SK-N-SH (cell line): ENCODE data around the gene RHOJ. TPM values are rescaled to one million over a fixed set of nuclear protein-coding genes. Genes with fewer than 3 reads are reported as not detected.

Experiments used
- CTCF ChIA-PET: fragments of 300-600, 350-600 bp; formaldehyde crosslinking; extraction: SDS; loops from one replicate; lab custom pipeline; 2021; lab: Yijun Ruan, JAX
- POLR2A ChIA-PET: fragments of 350-600 bp; sonication (Branson Sonifier 250); formaldehyde crosslinking; extraction: SDS; loops from one replicate; lab custom pipeline; 2020; ENCODE audit warnings: antibody characterized with exemption, inconsistent platforms; lab: Yijun Ruan, JAX
- DNase-seq: peaks from one replicate; pipeline ENCODE4 v3.0.0; 2012
- H2AFZ ChIP-seq: fragments of 200-600 bp; sonication (generic); 2 replicates; pipeline ENCODE4 v1.8.1; 2016; ENCODE audit warnings: antibody characterized with exemption, mild to moderate bottlenecking, low read depth
- H3F3A ChIP-seq: fragments of 200-600 bp; sonication (generic); replicated peaks from 2 replicates; pipeline ENCODE3; 2016; ENCODE audit warnings: antibody characterized with exemption, mild to moderate bottlenecking; ENCODE audit not compliant: insufficient read depth
- H3K27ac ChIP-seq, 2 experiments: fragments of 200-500 bp in 1 of 2; fragments of 200-600 bp in 1 of 2; sonication (Bioruptor generic) in 1 of 2; sonication (generic), shearing (Covaris generic) in 1 of 2; 2 replicates each; pipeline versions ENCODE4 v1.5.1 to v1.6.1; 2014 to 2016; ENCODE audit warnings: low read depth in 2 of 2, inconsistent platforms in 1 of 2, low read length in 1 of 2, mild to moderate bottlenecking in 1 of 2, mixed read lengths in 1 of 2
- H3K27me3 ChIP-seq: fragments of 200-600 bp; sonication (generic), shearing (Covaris generic); 2 replicates; pipeline ENCODE4 v1.6.1; 2016; ENCODE audit warnings: mixed run types; ENCODE audit not compliant: insufficient read depth
- H3K36me3 ChIP-seq, 2 experiments: fragments of 200-500 bp in 1 of 2; fragments of 200-600 bp in 1 of 2; sonication (Bioruptor generic) in 1 of 2; sonication (generic) in 1 of 2; replicated peaks in 1 of 2; 2 replicates each; pipeline versions ENCODE3 to v1.5.1; 2014 to 2016; ENCODE audit warnings: low read length in 1 of 2, mild to moderate bottlenecking in 1 of 2; ENCODE audit not compliant: insufficient read depth in 2 of 2, control insufficient read depth in 1 of 2
- H3K4me1 ChIP-seq, 2 experiments: fragments of 200-500 bp in 1 of 2; fragments of 200-600 bp in 1 of 2; sonication (Bioruptor generic) in 1 of 2; sonication (generic), shearing (Covaris generic) in 1 of 2; 2 replicates each; pipeline versions ENCODE4 v1.5.1 to v1.6.1; 2014 to 2016; ENCODE audit warnings: low read depth in 1 of 2, low read length in 1 of 2, mixed run types in 1 of 2; ENCODE audit not compliant: insufficient read depth in 2 of 2, control insufficient read depth in 1 of 2
- H3K4me2 ChIP-seq: fragments of 200-600 bp; sonication (generic), shearing (Covaris generic); 2 replicates; pipeline ENCODE4 v1.6.1; 2017; ENCODE audit warnings: mixed run types
- H3K4me3 ChIP-seq, 2 experiments: fragments of 200-500 bp in 1 of 2; fragments of 200-600 bp in 1 of 2; sonication (Bioruptor generic) in 1 of 2; sonication (generic), shearing (Covaris generic) in 1 of 2; 2 replicates each; pipeline versions ENCODE4 v1.5.1 to v1.8.1; 2014 to 2016; ENCODE audit warnings: low read depth in 2 of 2, inconsistent platforms in 1 of 2, low read length in 1 of 2, mild to moderate bottlenecking in 1 of 2, mixed read lengths in 1 of 2, moderate library complexity in 1 of 2
- H3K79me2 ChIP-seq: fragments of 200-600 bp; sonication (generic); 2 replicates; pipeline ENCODE4 v1.8.1; 2017; ENCODE audit warnings: mild to moderate bottlenecking; ENCODE audit not compliant: insufficient read depth
- H3K9ac ChIP-seq: fragments of 200-600 bp; sonication (generic); 2 replicates; pipeline ENCODE4 v1.6.1; 2017; ENCODE audit warnings: mixed run types
- H3K9me2 ChIP-seq: fragments of 200-600 bp; sonication (generic); 2 replicates; pipeline ENCODE4 v1.6.1; 2017; ENCODE audit warnings: mixed run types
- H3K9me3 ChIP-seq: fragments of 200-600 bp; sonication (generic); 2 replicates; pipeline ENCODE4 v1.6.1; 2017; ENCODE audit warnings: mixed run types, mild to moderate bottlenecking, moderate library complexity
- H4K20me1 ChIP-seq: fragments of 200-600 bp; sonication (generic); 2 replicates; pipeline ENCODE4 v1.6.1; 2017; ENCODE audit warnings: mild to moderate bottlenecking, mixed run types; ENCODE audit not compliant: insufficient read depth
- ELF1 ChIP-seq: IDR thresholded peaks from 2 replicates; pipeline ENCODE4 v1.4.0; 2012
- FOXJ3 ChIP-seq: sonication (generic); formaldehyde crosslinking; IDR thresholded peaks from 2 replicates; pipeline ENCODE4 v1.5.1; 2020; ENCODE audit warnings: mild to moderate bottlenecking, missing genetic modification reagents
- GABPA ChIP-seq: IDR thresholded peaks from 2 replicates; pipeline ENCODE4 v1.4.0; 2012; ENCODE audit warnings: low read depth, mild to moderate bottlenecking
- NFIC ChIP-seq: IDR thresholded peaks from 2 replicates; pipeline ENCODE4 v1.4.0; 2012; ENCODE audit warnings: borderline replicate concordance
- NRF1 ChIP-seq: IDR thresholded peaks from 2 replicates; pipeline ENCODE4 v1.6.1; 2012; ENCODE audit warnings: low read depth, mild to moderate bottlenecking, low read length
- POLR2AphosphoS5 ChIP-seq: IDR thresholded peaks from 2 replicates; pipeline ENCODE4 v1.6.1; 2012; ENCODE audit warnings: low read depth, low read length
- RAD21 ChIP-seq: IDR thresholded peaks from 2 replicates; pipeline ENCODE4 v1.6.1; 2012; ENCODE audit warnings: mild to moderate bottlenecking, low read length
- RCOR1 ChIP-seq: fragments of 150-350 bp; IDR thresholded peaks from 2 replicates; pipeline ENCODE4 v1.6.1; 2017; ENCODE audit warnings: antibody characterized with exemption, low read length
- RXRA ChIP-seq: IDR thresholded peaks from 2 replicates; pipeline ENCODE4 v1.4.0; 2012; ENCODE audit warnings: low read depth, mild to moderate bottlenecking, borderline replicate concordance
- SIN3A ChIP-seq: IDR thresholded peaks from 2 replicates; pipeline ENCODE4 v1.6.1; 2012; ENCODE audit warnings: low read depth, mild to moderate bottlenecking, low read length, moderate library complexity, borderline replicate concordance
- TAF1 ChIP-seq: IDR thresholded peaks from 2 replicates; pipeline ENCODE4 v1.6.1; 2012; ENCODE audit warnings: low read depth, mild to moderate bottlenecking, low read length, moderate library complexity, borderline replicate concordance
- WGBS: methylation state at CpG from one replicate; pipeline ENCODE4 v1.1.6; 2017; ENCODE audit warnings: low lambda C conversion rate; 5-methylcytosine and 5-hydroxymethylcytosine counted together
- polyA plus RNA-seq, 3 experiments: library from polyadenylated mRNA; depleted of rRNA; stranded (reverse); fragments of >200 nt; gene quantifications; 2 replicates each; pipeline ENCODE4 v1.2.3, GENCODE V29; 2012
- TF ChIP-seq, protein P1 (sequence below): fragments of 150-350 bp; IDR thresholded peaks from 2 replicates; pipeline ENCODE4 v1.6.1; 2016; ENCODE audit warnings: mild to moderate bottlenecking, low read depth, low read length
- TF ChIP-seq, protein P2 (sequence below): fragments of 200-600 bp; sonication (generic); IDR thresholded peaks from 2 replicates; pipeline ENCODE4 v1.6.1; 2017; ENCODE audit warnings: antibody characterized with exemption, mild to moderate bottlenecking, moderate library complexity
- TF ChIP-seq, protein P3 (sequence below): IDR thresholded peaks from 2 replicates; pipeline ENCODE4 v1.4.0; 2012; ENCODE audit warnings: low read depth
- TF ChIP-seq, protein P4 (sequence below): IDR thresholded peaks from 2 replicates; pipeline ENCODE4 v1.6.1; 2012; ENCODE audit warnings: mild to moderate bottlenecking, low read depth, low read length, moderate library complexity

Gene RHOJ
- polyA plus RNA-seq, 1 of the 3 experiments (the other 2 are of a cell fraction) = 12.1 TPM

DNA sequence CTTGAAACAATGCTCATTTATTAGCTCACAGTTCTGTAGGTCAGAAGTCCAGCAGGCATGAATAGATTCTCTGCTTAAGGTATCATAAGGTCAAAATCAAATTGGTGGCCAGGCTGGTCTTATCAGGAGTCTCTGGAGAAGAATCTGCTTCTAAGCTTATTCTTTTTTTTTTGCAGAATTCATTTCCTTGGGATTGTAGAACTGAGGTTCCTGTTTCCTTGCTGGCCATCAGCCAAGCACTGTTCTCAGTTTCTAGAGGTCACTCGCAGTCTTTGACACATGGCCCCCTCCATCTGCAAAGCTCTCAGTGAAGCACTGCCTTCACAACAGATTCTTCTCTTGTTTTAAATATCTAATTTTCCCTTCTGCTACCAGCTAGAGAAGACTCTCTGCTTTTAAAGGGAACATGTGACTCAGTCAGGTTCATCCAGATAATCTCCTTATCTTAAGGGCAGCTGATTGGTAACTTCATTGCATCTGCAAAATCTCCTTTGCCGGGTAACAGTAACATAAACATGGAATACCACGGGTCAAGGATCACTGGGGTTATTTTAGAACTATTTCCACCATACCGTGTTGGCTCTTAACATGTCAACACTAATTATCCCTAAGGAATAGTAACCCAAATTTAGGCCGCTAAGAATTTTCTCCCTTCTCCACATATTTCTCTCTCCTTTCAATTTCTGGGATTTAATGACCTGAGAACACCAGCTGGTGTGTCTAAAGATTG is 25.3 kb downstream of the RHOJ start:
- no peak overlapping the region for H3K4me3 ChIP-seq
- no peak for TF ChIP-seq NFIC
- TF ChIP-seq GABPA = no peak
- TF ChIP-seq RCOR1 = no peak
- no peak for TF ChIP-seq TAF1
- TF ChIP-seq, protein P1, sequence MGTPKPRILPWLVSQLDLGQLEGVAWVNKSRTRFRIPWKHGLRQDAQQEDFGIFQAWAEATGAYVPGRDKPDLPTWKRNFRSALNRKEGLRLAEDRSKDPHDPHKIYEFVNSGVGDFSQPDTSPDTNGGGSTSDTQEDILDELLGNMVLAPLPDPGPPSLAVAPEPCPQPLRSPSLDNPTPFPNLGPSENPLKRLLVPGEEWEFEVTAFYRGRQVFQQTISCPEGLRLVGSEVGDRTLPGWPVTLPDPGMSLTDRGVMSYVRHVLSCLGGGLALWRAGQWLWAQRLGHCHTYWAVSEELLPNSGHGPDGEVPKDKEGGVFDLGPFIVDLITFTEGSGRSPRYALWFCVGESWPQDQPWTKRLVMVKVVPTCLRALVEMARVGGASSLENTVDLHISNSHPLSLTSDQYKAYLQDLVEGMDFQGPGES = no peak
- TF ChIP-seq, protein P2, sequence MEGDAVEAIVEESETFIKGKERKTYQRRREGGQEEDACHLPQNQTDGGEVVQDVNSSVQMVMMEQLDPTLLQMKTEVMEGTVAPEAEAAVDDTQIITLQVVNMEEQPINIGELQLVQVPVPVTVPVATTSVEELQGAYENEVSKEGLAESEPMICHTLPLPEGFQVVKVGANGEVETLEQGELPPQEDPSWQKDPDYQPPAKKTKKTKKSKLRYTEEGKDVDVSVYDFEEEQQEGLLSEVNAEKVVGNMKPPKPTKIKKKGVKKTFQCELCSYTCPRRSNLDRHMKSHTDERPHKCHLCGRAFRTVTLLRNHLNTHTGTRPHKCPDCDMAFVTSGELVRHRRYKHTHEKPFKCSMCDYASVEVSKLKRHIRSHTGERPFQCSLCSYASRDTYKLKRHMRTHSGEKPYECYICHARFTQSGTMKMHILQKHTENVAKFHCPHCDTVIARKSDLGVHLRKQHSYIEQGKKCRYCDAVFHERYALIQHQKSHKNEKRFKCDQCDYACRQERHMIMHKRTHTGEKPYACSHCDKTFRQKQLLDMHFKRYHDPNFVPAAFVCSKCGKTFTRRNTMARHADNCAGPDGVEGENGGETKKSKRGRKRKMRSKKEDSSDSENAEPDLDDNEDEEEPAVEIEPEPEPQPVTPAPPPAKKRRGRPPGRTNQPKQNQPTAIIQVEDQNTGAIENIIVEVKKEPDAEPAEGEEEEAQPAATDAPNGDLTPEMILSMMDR = no peak
- no peak for TF ChIP-seq FOXJ3 (CRISPR knock-in tag)
- TF ChIP-seq RAD21 = no peak
- H3K9ac ChIP-seq = no peak overlapping the region
- no peak overlapping the region for H3K4me2 ChIP-seq
- H3K9me3 ChIP-seq = no peaks in the 10 kb centered on the region
- no peaks in the 10 kb centered on the region; a peak in 1 of 4 replicates for H3K4me1 ChIP-seq
- no peaks in the 10 kb centered on the region for H3F3A ChIP-seq
- H3K9me2 ChIP-seq = no peaks in the 10 kb centered on the region
- H4K20me1 ChIP-seq = no peaks in the 10 kb centered on the region
- H3K79me2 ChIP-seq = no peaks in the 10 kb centered on the region; the same call in 1 of the 2 replicates
- no peak for DNase-seq
- POLR2A ChIA-PET = no interaction called here
- no peak overlapping the region for H3K27ac ChIP-seq
- H2AFZ ChIP-seq = no peak overlapping the region
- WGBS = 7% methylated on average over 5 of the region's 5 CpGs
- no peaks in the 10 kb centered on the region for H3K36me3 ChIP-seq
- no peaks in the 10 kb centered on the region for H3K27me3 ChIP-seq
- CTCF ChIA-PET = no interaction called here

DNA sequence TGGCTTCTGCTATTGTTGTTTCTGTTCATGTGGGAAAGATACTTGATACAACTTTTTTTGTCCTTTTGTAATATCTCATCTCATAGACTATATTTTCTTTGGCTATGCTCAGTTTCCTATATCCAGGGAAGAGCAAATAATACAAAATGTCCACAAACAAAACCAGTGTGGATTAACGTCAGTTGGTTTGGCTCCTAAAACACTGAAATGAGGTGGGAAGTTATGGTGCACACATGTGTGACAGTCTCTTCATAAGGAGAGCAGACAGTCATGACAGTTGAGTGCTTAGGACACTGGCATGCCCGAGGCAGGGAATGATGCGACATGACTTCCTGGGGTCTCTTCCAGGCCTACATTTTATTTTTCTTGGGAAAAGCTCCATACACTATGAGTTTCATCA is 27.5 kb downstream of the RHOJ start:
- no peaks in the 10 kb centered on the region for H3K36me3 ChIP-seq
- H3K9me3 ChIP-seq = no peaks in the 10 kb centered on the region
- no peaks in the 10 kb centered on the region for H3K27me3 ChIP-seq
- H3K79me2 ChIP-seq = no peaks in the 10 kb centered on the region; the same call in 1 of the 2 replicates
- TF ChIP-seq, protein P2 = no peak
- TF ChIP-seq NRF1 (no peak), SIN3A (no peak), RXRA (no peak), ELF1 (no peak), POLR2AphosphoS5 (no peak)
- TF ChIP-seq, protein P3, sequence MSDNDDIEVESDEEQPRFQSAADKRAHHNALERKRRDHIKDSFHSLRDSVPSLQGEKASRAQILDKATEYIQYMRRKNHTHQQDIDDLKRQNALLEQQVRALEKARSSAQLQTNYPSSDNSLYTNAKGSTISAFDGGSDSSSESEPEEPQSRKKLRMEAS = no peak
- TF ChIP-seq, protein P4, sequence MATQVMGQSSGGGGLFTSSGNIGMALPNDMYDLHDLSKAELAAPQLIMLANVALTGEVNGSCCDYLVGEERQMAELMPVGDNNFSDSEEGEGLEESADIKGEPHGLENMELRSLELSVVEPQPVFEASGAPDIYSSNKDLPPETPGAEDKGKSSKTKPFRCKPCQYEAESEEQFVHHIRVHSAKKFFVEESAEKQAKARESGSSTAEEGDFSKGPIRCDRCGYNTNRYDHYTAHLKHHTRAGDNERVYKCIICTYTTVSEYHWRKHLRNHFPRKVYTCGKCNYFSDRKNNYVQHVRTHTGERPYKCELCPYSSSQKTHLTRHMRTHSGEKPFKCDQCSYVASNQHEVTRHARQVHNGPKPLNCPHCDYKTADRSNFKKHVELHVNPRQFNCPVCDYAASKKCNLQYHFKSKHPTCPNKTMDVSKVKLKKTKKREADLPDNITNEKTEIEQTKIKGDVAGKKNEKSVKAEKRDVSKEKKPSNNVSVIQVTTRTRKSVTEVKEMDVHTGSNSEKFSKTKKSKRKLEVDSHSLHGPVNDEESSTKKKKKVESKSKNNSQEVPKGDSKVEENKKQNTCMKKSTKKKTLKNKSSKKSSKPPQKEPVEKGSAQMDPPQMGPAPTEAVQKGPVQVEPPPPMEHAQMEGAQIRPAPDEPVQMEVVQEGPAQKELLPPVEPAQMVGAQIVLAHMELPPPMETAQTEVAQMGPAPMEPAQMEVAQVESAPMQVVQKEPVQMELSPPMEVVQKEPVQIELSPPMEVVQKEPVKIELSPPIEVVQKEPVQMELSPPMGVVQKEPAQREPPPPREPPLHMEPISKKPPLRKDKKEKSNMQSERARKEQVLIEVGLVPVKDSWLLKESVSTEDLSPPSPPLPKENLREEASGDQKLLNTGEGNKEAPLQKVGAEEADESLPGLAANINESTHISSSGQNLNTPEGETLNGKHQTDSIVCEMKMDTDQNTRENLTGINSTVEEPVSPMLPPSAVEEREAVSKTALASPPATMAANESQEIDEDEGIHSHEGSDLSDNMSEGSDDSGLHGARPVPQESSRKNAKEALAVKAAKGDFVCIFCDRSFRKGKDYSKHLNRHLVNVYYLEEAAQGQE = no peak
- TF ChIP-seq, all 33 proteins: peak for 0
- H3K4me3 ChIP-seq = no peak overlapping the region
- WGBS = 25% methylated on average over 3 of the region's 3 CpGs
- H2AFZ ChIP-seq = no peak overlapping the region
- DNase-seq = no peak
- no peaks in the 10 kb centered on the region for H4K20me1 ChIP-seq
- H3K4me1 ChIP-seq = no peaks in the 10 kb centered on the region; a peak in 1 of 4 replicates
- H3F3A ChIP-seq = no peaks in the 10 kb centered on the region
- CTCF ChIA-PET = no interaction called here
- H3K27ac ChIP-seq = no peak overlapping the region
- no peak overlapping the region for H3K9ac ChIP-seq
- POLR2A ChIA-PET = no interaction called here
- H3K4me2 ChIP-seq = no peak overlapping the region
- H3K9me2 ChIP-seq = no peaks in the 10 kb centered on the region
